NB4 (cell line): ENCODE measurements around the gene VEGFA.
A peak's percentile ranks its signal among the peaks of the same experiment; 100 is the strongest.

ENCODE experiments used
- DNase-seq: peaks from one replicate; pipeline ENCODE4 v3.0.0; 2010; ENCODE audit warnings: low read depth
- H3K4me3 ChIP-seq: one replicate; pipeline ENCODE4 v1.5.1; 2011; ENCODE audit warnings: mild to moderate bottlenecking, low read depth, low read length, moderate library complexity
- MYC ChIP-seq: IDR thresholded peaks from 2 replicates; pipeline ENCODE4 v1.6.1; 2011; ENCODE audit warnings: low read depth, low read length
- POLR2A ChIP-seq: IDR thresholded peaks from 2 replicates; pipeline ENCODE4 v1.6.1; 2011; ENCODE audit warnings: mild to moderate bottlenecking; ENCODE audit not compliant: insufficient read length; ENCODE audit errors: extremely low read depth
- TF ChIP-seq, protein P1 (sequence below): IDR thresholded peaks from 2 replicates; pipeline ENCODE4 v1.6.1; 2011; ENCODE audit warnings: low read depth, low read length
- TF ChIP-seq, protein P2 (sequence below): IDR thresholded peaks from one replicate; pipeline ENCODE4 v1.5.1; 2012; ENCODE audit warnings: low read depth, low read length

Gene VEGFA

DNA sequence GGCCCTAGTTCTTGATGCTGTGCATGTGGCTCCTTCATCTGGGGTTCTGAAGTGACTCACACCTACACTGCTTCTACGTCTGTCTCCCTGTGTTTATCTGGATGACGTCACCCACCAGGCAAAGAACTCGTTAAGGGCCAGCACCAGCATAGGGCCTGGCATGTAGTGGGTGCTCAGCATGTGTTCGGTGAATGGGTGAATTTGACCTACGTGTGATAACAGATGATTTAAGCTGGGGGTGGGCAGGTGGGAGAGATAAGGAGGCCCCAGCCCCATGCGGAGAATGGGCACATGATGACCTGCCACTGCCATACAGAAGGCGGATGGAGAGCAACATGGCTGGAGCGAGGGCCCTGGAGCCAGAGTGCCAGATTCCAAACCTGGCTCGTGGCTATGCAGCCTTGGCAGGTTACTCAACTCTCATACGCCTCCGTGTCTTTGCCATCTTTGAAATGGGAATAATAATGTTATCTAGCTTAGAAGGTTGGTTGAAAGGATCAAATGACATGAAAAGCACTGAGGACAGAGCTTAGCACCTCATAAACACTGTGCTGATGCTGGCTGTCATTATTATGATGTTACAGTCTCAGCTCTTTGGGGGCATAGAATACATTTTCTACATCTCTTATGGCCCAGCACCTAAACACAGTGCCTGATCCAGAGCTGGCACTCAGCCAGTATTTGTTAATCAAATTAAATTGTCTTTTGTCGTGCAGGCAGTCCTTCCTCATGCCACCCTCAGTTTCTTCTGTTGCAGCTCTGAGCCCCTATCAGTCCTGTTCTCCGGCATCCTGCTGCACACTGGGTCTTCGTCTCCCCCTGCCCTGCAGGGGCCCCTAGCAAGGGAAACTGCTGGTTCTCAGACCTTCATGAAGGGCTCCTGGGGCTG is 39.6 kb downstream of the VEGFA start:
- DNase-seq: peak; percentile 48
- TF ChIP-seq, protein P1, sequence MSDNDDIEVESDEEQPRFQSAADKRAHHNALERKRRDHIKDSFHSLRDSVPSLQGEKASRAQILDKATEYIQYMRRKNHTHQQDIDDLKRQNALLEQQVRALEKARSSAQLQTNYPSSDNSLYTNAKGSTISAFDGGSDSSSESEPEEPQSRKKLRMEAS: no peak
- TF ChIP-seq POLR2A (no peak), MYC (no peak)
- TF ChIP-seq, protein P2, sequence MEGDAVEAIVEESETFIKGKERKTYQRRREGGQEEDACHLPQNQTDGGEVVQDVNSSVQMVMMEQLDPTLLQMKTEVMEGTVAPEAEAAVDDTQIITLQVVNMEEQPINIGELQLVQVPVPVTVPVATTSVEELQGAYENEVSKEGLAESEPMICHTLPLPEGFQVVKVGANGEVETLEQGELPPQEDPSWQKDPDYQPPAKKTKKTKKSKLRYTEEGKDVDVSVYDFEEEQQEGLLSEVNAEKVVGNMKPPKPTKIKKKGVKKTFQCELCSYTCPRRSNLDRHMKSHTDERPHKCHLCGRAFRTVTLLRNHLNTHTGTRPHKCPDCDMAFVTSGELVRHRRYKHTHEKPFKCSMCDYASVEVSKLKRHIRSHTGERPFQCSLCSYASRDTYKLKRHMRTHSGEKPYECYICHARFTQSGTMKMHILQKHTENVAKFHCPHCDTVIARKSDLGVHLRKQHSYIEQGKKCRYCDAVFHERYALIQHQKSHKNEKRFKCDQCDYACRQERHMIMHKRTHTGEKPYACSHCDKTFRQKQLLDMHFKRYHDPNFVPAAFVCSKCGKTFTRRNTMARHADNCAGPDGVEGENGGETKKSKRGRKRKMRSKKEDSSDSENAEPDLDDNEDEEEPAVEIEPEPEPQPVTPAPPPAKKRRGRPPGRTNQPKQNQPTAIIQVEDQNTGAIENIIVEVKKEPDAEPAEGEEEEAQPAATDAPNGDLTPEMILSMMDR: no peak
- H3K4me3 ChIP-seq: no peak overlapping the region

DNA sequence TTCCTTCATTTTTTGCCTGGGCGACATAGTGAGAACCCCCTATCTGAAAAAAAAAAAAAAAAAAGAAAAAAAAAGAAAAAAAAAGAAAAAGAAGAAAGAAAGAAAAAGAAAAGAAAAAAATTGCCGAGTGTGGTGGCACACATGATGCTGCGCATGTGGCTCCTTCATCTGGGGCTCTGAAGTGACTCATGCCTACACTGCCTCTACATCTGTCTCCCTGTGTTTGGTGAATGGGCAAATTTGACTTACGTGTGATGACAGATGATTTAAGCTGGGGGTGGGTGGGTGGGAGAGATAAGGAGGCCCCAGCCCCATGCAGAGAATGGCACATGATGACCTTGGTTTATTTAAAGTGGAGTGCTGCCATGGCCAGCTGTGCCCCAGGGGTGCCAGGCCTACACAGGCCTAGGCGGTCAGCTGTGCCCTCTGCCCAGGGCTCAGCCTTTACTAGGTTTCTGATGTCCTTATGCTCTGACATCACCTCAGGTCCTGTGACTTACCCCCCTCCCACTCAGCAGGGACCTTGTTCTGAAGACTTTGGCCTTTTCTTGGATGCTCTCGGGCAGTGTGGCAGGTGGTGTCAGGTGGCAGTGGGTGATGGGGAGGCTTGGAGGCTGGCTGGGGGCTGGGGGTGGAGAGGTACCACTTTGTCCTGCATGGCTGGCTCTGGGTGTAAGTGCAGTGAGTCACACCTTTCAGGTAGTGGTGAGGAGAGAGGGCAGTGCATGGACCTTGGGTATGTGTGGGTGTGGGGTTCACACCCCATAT is 41.1 kb downstream of the VEGFA start:
- TF ChIP-seq POLR2A: no peak
- TF ChIP-seq, protein P1: no peak
- TF ChIP-seq, protein P2: no peak
- TF ChIP-seq MYC: no peak
- no peak overlapping the region for H3K4me3 ChIP-seq
- DNase-seq: no peak

DNA sequence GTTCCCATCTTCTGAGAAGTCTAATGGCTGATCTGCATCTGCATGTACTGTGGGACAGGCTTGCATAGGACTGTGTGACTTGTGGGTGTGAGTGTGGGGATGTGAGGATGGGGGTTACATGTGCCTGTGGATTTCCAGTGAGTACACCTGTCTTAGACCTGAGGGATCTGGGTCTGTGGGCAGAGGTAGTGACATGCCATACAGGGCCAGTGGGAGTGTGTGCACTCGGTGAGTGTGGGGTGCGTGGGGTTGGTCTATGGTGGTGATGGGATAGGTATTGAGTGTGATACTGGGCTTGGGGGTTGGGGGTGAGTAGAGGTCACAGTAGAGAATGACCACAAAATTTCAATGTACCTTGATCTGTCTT is 41.7 kb downstream of the VEGFA start:
- no peak for DNase-seq
- no peak overlapping the region for H3K4me3 ChIP-seq
- TF ChIP-seq, protein P2: no peak

DNA sequence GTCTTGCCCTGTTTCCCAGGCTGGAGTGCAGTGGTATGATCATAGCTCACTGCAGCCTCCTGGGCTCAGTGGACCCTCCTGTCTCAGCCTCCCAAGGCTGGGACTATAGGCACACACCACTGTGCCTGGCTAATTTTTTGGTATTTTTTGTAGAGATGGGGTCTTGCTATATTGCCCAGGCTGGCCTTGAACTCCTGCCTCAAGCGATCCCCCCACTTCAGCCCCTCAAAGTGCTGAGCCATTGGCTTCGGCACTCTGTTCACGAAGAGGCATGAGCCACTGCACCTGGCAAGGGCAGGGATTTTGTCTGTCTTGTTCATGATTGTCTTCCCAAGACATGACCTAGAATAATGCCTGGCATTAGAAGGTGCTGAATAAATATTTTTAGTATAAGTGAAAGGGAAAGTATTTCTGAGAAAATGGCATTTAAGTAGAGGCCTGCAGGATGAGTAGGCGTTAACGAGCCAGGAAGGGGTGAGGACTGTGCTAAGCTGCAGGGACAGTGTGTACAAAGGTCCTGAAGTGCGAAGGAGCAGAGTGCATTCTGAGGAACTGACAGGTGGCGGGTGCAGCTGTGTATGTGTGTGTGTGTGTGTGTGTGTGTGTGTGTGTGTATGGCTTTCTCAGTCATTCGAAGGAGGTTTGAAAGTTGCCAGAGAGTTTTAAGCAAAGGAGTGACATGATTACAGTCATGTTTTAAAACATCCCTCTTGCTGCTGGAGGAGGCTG is 43.0 kb downstream of the VEGFA start:
- no peak for DNase-seq
- H3K4me3 ChIP-seq: no peak overlapping the region
- TF ChIP-seq MYC: no peak

DNA sequence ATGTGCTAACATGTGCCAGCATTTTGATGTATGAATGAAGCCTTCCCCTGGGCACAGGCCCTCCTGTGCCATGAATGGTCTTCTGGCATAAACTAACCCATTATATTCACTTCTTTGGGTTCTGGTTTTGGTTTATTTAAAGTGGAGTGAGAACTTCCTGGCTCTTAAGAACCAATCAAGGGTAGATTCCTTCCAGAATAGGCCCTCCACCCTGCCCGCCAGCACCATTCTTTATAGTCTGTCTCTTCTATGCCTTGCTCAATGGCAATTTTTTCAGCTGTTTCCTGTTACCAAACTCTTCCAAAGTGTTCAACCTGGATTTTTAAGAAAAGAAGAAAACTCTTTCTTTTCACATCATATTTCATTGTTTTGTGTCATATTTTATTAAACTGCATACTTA is 44.1 kb downstream of the VEGFA start:
- DNase-seq: no peak
- no peak overlapping the region for H3K4me3 ChIP-seq
- TF ChIP-seq, protein P1: no peak
- TF ChIP-seq POLR2A (no peak), MYC (no peak)
- TF ChIP-seq, protein P2: no peak

DNA sequence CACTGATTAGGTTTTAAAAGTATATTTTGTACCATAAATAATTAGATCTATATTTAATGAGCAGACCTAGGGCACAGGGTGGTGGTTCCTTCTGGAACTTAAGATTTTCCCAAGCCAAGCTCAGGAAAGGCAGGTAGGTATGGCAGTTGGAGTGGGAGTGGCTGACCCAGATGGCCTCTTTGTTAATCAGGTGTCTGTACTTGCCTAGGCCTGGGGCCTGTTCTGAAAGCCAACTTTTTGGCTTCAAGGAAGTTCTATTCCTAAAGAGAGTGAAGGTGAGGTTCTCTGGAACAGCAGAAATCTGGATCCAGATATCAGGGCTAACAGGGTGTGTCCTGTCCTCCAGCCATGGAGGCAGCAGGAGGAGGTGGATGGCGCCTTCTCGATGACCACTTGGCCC is 44.9 kb downstream of the VEGFA start:
- H3K4me3 ChIP-seq: no peak overlapping the region
- no peak for DNase-seq
- TF ChIP-seq, protein P2: no peak
- no peak for TF ChIP-seq POLR2A
- no peak for TF ChIP-seq MYC
- TF ChIP-seq, protein P1: no peak
